D341Med (cell line): ENCODE measurements around the gene TIMM23.
"Not testable (repeated sequence)": the region's sequence is repeated elsewhere in the genome, so short reads cannot be mapped to it uniquely, and the experiment has no call there.

ENCODE experiments used
- DNase-seq: peaks from one replicate; pipeline ENCODE4 v3.0.0; 2012; ENCODE audit warnings: low spot score

The TIMM23 gene

DNA sequence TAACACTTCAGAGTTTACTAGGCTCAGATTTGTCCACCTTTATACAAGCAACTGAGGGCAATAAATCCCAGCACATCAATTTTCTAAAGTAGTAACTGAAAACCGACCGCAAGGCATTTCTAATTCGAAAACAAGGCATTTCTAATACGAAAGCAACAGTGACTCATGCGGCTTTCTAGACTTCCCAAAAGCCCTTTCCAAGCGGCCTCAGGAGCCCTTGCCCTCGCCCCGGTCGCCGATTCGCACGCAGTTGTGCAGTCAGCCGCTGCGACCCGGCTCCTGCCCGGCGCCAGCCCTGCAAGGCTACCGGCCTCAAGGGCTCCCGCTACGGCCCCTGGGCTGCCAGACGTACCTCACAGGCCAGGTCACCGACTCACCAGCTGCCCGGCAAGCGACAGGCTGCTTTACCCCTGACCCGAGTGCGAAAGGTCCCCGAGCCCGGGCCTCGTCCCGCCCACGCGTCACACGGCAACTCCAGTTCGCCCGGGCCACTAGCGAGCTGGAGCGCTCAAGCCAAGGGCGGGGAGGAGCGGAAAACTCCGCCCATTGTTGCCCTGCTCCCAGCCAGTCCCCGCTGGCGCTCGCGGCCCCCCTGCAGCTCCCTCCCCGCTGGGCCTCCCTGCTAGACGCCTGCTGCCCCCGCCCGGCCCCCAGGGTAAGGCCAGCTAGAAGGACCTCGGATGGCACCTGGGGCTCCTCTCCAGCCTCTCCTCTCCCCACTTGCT, 50.9 kb downstream of the TIMM23 start:
- peak; percentile 95 for DNase-seq

DNA sequence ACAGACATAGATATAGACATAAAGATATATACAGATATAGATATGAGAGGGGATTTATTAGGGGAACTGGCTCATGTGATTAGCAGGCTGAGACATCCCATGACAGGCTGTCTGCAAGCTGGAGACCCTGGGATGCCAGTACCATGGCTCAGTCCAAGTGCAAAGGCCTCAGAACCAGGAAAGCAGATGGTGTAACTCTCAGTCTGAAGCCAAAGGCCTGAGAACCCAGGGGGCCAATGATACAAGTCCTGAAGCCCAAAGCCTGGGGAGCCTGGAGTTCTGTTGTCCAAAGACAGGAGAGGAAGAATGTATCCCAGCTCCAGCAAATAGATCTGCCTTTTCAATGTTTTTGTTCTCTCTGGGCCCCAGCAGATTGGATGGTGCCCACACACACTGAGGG, 52.7 kb downstream of the TIMM23 start:
- no peak for DNase-seq

DNA sequence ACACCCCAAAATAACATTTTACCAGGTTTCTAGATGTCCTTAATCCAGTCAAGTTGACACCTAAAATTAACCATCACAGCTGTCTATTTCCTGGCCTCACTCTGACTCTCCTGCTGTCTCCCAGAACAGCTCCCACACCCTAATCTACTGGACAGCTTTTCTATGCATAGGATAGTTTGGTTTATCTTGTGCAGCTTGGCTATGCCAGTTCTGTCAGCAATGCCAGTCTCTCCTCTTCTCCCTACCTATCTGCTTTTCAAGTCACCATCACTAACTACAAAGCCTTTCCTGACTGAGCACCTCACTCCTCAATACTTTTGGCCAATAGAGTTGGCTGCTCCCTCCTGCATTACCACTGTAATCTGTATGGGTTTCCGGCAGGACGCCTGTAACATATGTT, 53.1 kb downstream of the TIMM23 start:
- no peak for DNase-seq

DNA sequence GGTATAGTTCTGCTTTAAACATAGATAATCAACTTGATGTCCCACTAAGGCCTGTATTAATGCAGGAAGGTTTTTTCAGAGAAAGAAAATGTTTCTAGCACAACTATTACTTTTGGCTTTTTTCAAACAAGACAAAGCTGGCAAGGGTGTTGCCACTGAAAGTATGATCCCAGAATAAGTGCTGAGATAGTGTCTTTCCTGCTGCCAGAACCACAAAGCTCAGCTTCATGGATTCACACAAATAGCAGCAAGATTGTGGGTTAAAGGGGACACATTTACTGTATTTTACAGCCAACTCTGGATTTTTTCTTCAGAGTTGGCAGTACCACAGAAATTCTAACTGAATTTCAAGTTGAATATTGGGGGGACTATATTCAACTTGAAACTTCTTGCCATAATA, 53.8 kb downstream of the TIMM23 start:
- no peak for DNase-seq

DNA sequence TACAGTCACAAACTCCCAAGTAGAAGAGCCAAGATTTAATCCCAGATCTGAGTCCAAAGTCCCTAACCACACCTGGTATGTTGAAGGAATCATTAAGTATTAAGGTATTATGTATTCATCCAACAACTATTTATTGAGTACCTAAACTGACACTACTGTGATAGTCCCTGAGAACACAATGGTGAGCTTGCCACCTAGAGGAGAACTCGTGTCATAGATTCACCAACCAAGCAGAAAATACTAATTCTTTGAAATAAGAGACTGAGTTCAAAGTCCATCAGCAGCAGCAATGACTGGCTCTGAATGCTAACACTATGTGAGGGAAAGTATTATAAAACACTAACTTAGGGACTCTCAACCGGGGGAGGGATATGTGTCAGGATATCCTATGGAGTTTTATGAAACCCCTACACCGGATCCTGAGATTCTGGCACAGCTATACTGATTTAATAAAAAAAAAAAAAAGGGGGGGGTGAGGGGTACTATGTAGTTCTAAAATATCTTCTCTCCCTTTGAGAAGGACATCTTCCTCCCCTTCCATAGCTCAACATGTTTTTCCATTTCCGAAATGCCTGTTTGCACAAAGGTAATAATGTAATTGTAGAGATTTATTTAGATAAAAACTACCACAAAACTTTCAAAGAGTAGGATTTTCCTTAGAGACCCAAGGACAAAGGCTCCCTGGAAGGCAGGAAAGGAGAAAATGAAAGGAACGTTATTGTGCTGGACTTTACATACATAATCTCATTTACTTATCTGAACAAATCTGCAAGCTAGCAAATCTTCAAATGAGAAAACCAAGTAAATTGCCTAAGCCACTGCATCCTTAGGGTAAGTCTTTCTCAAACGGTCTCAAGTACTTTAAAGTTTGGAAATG, 56.5 kb downstream of the TIMM23 start:
- peak; percentile 50 for DNase-seq

DNA sequence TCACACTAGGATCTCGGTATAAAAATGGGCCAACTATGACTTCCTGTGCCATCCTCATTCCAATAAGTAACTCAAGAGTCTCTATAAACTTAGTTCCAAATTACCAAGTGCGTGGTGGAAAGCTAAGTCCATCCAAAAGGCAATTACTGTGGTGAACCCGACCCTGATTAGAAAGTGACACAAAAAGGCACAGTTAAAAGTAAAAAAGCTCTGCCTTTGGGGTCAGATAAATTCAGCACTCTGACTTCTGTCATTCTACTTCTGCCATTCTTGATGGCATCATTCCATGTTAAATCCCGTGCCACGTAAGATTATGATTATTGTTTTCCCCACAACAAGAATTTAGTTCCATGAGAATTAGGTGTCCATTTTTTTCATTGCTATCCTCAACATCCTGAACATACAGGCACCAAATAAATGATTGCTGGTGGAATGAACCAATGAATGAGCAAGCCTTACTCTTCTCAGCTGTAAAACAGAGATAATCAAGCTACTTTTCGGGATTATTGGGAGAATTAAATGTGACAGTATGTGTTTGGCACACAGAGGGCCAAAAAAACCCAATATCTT, 57.3 kb downstream of the TIMM23 start:
- no peak for DNase-seq

DNA sequence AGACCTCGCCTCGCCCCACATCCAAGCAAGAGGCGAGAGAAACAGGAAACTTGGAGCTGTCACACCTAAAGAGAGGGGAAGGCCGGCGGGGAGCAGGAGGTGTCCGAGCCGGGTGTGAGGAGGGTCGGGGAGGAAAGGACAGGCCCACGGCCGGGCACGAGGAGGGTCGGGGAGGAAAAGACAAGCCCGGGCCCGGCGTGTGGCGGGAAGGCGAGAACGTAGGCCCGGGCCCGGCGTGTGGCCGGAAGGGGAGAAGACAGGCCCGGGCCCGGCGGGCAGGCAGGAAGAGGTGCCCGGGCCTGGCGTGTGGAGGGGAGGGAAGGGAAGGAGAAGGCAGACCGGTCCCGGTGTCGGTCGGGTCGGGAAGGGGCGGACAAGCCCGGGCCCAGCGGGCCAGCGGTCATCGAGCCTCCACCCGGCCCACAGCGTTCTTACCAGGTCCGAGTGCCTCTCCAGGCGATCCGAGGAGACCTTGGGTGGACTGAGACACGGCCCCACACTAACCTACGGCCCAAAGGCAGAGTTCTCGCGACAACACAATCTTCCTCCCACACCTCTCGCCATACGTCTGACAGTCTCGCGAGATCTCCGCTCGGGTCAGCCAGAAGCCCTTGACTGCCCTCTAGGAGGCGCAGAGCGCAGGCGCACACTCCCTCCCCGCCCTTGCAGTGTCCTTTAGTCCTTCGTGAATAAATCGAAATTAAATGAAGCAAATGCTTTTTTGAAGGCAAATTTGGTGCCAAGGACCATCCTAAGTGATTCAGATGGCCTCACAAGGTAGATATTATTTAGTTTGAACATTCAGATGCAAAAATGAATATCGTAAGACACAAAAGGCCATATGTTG, 58.0 kb downstream of the TIMM23 start, which contains the start of gene NCOA4:
NCOA4 (minus strand) TSS at position 533 of the 847 bp plus-strand sequence. CDS start 13,943 bp downstream, outside the sequence.
- DNase-seq = peak; percentile 99

DNA sequence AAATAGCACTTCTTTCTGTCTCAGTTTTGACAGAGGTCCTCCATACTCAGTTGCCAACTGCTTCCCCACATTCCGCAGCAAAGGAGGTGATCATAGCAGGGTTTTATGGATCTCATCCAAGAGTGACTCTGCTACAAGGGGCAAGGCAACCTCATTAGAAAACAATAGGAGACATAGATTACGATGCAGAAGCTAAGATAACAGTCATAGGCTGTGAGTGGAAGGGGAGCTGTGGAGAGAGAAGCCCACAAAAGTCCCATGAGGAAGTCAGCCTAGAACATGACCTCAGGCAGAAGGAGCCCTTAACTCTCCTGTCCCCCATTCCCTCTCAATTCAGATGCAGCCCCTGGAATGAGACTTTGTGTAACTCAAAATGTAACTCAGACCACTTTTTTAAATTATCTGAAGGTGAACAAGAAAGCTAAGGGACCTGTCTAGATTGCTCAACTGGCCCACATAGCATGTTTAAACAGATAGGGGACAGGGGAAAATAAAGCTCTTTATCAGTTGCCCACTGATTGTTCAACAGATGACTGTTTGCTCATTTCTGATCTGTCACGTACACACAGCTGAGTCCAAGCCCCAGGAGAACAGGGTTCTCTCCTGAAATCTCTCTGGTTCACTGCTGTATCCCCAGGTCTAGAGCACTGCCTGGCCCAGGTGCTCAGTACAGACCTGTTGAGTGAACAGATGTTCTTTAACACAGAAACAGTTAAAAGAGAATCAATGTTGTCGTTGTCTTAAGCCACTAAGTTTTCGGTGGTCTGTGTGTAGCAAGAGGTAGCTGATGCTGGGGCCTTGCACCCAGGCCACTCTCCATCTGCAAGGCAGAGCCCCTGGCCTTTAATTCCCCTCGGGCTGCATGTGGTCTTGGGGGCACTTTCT, 59.6 kb downstream of the TIMM23 start:
- no peak for DNase-seq

DNA sequence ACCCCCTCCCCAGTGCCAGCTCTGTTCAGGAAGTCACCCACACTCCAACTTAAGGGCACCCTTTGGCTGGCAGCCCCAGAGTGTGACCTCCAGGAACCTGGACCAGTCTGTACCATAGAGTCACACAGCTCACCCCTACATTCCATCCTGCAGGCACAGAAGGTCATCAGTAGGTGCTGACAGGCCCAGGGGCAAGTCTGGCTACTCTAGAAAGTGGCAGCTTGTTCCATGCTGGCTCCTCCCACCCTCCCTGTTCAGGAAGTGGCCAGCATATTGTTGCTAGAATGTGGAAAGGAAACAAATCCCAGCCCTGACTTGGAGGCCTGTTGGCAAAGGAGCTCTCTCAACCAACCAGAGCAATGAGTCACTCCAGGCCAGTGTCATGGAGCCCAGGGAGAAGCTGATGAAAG, 61.3 kb downstream of the TIMM23 start:
- no peak for DNase-seq

DNA sequence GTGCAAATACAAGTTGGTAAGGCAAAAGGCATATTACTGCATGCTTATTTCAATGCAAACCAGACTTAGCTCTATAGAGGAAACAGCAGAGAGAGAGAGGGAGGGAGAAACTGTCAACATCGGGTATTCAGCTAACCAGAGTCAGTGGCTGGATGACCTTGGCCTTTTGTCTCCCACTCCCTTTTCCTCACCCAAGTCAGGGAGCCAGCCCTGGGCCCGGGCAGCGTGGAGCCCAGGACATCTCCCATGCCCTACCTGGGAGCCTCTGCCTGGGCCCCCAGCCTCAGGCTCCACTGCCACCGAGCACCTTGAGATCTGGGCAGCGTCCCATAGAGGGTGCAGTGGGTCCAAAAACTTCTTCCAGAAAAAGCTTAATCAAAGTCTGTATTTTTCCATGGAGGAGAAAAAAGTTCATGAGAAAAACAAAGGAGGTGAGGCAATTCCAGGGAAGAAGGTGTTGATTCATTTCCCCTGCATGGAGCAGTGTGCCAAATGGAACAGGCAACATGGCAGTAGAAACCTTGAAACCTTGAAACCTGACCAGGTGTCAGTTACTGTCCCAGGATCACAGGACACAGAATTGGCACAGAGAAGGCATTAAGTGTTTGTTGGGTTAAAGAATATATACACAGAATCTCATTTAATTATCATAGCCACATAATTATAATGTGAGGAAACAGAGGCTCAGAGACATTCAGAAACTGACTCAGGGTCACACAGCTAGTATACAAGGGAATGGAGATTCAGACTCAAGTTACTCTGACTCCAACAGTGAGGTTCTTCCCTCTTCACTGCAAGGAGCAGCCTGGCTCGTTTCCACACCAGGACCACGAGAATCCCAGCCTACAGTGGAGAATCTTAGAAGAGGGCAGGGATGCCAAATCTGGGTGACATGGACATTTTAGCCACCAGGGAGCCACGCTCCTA, 63.9 kb downstream of the TIMM23 start:
- no peak for DNase-seq

DNA sequence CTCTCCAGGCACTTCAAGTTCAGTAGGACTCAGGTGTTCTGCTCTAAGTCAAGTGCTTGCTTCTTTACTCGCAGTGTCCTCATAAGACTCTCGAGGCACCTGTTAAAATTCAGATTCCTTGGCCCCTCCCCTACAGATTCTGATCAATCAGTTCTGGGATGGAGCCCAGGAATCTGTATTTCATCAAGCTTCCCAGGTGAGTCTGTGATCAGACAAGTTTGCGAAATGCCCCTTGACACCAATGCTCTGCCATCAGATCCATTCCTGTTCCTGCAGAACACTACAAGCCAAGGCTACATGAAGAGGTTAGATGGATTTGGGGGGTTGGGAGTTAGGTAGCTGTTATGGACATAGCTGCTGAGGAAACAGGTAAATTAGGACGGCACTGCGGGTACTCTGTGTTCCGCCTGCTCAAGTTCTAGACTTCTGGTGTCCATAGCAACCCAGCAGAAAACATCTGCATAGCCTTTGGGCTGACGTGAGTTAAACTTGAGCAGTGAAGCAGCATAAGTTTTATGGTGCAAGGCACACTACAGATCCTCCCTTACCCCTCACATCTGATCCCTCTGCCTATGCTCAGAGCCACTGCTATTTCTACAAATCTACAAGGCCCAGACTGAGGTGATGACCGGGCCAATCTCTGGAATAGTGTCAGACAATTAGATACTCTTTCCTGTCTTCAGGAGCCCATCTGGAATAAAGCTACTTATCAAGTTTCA, 65.0 kb downstream of the TIMM23 start:
- DNase-seq = no peak

DNA sequence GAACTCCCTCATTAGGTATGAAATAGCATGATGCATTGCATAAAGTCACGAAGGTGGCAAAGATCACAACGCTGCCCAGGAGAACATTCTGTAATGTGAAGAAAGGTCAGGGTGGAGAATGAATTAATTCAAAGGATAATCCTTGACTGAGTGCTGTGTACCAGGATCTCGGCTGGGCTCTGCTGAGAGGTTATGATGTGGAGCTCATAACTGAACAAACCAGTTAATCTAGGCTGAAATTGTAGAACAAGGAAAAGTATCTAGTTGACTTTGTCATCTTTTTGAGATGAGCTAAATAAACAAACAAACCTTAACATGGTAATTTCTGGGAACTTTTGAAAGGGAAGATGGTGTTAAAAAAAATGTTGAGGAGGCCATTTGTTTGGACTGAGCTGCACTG, 67.7 kb downstream of the TIMM23 start:
- no peak for DNase-seq

DNA sequence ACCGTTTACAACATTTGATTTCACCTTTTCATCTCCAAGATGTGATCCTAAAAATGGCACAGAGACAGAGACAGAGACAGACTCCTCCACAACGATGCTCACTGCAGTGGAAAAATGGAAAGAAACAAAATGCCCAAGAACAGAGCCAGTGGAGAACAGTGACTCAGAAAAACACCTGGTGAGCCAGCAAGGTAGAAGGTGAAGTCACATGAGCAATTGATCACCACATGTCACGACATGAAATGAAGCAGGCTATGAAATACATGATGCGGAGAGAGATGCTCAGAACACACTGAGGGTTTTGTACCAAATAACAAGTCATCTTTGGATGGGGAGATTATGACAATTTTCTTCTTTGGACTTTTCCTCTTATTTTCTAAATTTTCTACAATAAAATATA, 70.2 kb downstream of the TIMM23 start:
- DNase-seq = no peak

DNA sequence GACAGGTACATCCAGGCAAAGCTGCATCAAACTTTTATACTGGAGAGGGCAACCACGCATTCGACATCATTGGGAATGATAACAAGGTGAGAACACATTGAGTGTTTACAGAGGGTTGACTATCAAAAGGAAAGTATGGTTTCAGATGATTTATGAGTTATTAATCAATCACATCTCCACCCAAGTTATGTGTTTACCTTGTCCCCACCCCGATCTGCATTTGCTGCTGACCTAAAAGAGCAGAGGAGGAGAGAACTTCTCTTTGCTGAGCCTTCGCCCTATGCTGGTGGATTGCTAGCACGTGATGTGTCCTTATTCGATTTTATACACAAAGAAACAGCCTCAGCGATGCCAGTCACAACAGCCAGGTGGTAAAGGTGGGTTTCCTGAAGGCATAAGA, 74.0 kb downstream of the TIMM23 start, which contains the start of gene MSMB:
MSMB (minus strand) TSS at position 9 of the 400 bp plus-strand sequence. CDS start 32 bp downstream, outside the sequence.
- DNase-seq = no peak

DNA sequence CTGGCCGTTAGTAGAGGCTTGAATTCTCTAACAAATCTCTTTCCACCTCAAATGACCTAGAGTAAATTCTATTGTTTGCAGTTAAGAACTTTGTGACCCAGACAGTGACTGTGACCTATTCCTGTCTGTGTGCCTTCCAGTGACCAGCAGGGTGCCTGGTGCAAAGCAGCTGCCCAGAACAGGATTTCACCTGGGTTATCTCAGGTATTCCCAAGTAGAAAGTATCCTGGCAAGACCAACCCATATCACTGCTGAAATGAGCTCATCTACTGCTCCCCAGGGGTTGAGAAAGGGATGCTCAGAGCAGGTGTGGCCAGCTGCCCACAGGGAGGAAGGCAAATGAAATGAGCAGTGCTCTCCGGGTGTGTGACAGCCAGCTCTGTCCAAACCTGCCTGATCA, 75.9 kb downstream of the TIMM23 start:
- DNase-seq = no peak

DNA sequence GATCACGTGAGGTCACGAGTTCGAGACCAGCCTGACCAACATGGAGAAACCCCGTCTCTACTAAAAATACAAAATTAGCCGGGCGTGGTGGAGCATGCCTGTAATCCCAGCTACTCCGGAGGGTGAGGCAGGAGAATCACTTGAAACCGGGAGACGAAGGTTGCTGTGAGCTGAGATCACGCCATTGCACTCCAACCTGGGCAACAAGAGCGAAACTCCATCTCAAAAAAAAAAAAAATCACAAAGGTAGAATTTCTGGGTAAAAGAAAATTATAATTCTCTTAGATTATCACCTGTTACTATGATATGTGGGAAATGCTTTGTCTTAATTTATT, 77.2 kb downstream of the TIMM23 start:
- not testable (repeated sequence) for DNase-seq

DNA sequence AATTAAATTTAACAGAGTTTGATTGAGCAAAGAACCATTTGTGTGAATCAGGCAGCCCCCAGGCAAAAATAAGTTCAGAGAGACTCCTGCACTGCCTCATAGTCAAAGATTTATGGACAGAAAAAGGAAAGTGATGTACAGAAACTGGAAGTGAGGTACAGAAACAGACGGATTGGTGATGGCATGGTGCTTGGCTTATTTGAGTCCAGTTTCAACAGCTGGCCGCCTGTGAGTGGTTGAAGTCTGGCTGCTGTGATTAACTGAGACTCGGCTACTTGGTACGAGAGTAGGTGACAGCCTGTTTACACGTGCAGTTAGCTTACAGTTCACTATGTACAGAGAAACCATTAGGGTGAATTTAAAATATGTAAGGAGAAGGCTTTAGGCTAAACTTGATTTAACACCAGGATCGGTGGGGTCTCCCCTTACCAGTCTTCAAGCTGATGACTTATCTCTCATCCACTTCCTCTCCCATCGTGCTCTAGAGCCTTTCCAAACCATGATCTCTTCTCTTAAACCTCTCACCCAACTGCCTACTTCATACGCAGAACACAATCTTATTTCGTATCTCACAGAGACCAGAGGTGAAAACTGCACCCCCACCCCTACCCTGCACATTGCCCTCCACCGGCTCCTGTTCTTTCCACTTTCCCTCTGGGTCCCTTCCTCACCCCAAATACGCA, 78.8 kb downstream of the TIMM23 start:
- no peak for DNase-seq

DNA sequence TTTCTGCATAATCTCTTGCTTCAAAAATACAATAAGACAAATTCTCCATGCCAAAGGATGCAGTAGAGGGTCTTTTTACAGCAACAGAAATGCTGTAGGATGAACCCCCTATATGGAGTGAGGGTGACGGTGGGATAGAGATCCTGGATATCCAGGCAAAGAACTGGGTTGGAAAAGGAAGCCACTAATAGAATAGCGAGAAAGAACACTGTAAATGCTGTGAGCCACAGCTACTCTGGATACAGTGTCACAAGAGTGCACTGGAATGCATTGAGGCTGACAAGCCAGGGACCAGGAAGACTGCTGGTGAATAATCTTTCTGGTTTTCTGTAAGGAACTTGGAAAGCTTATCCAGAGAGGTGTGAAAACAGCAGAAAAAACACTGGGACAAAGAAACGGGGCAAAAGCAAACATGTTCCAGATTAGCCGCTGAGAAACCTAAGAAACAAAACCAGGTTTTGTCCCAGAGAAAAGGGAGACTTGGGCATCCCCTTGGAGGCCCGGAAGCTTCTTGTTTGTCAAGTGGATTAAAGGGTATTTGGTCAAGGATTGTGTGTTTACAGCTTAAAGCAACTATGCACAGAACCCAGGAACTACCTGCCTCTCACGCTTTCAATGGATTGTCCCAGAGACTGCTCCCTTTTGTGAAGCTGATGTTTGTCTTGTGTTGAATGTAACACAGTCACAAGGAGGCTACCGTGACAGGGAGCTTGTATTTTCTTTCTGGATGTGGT, 79.9 kb downstream of the TIMM23 start:
- DNase-seq = no peak
